ENCODE results near the gene UNC13D. TPM values are rescaled to one million over a fixed set of nuclear protein-coding genes. Genes with fewer than 3 reads are reported as not detected.

The UNC13D gene
- total and polyA plus RNA-seq, 9 of the 15 experiments (the other 6 are each of a cell fraction or from before 2014, with no cell fraction given) = 0.86 to 244 (median 69.2) TPM

- TF ChIP-seq VEZF1 (CRISPR knock-in tag; IDR thresholded peaks at IDR 0.05) = peak; percentile 76
- TF ChIP-seq ARNT (IDR thresholded peaks at IDR 0.05) = 0 out of 4 replicates have a peak, but pooled peaks of 1 of the 2 experiments have one; percentile 16
- peak; percentile 34; the same call in 1 of the 2 replicates for TF ChIP-seq MTA1 (IDR thresholded peaks at IDR 0.05; ENCODE audit: borderline replicate concordance)
- no peak for TF ChIP-seq ILK (tag; IDR thresholded peaks at IDR 0.05; ENCODE audit: borderline replicate concordance, low read depth)
- TF ChIP-seq MLX (CRISPR knock-in tag; conservative IDR thresholded peaks at IDR 0.05) = 0 out of 4 replicates have a peak, but pooled peaks of 1 of the 2 experiments have one; percentile 79
- no peak for TF ChIP-seq HSF4 (CRISPR knock-in tag; IDR thresholded peaks at IDR 0.05; ENCODE audit: borderline replicate concordance)
- peak; percentile 91 for TF ChIP-seq POLR2AphosphoS2 (IDR thresholded peaks at IDR 0.05; ENCODE audit: low read length)
- peak; percentile 65 for TF ChIP-seq CEBPG (CRISPR knock-in tag; IDR thresholded peaks at IDR 0.05)
- TF ChIP-seq CEBPG (tag; conservative IDR thresholded peaks at IDR 0.05 in 1 of 2, IDR thresholded peaks at IDR 0.05 in 1 of 2) = peak in 1 of 2 experiments; percentile 71; a peak in 3 of 4 replicates
- no peak for TF ChIP-seq PHB2 (IDR thresholded peaks at IDR 0.05; ENCODE audit: low read depth)
- TF ChIP-seq ZNF316 (IDR thresholded peaks at IDR 0.05) = no peak
- TF ChIP-seq HIVEP1 (CRISPR knock-in tag; IDR thresholded peaks at IDR 0.05) = no peak; the same call in 1 of the 2 replicates
- no peak for TF ChIP-seq PTTG1 (tag; IDR thresholded peaks at IDR 0.05; ENCODE audit: low read depth)
- no peak for TF ChIP-seq YBX1 (IDR thresholded peaks at IDR 0.05)
- no peak for TF ChIP-seq ZNF76 (CRISPR knock-in tag; IDR thresholded peaks at IDR 0.05; ENCODE audit: borderline replicate concordance)
- no peak for TF ChIP-seq ZKSCAN8 (CRISPR knock-in tag; IDR thresholded peaks at IDR 0.05)
- no peak for TF ChIP-seq FOXO4 (CRISPR knock-in tag; IDR thresholded peaks at IDR 0.05)
- TF ChIP-seq ZNF699 (CRISPR knock-in tag; IDR thresholded peaks at IDR 0.05; ENCODE audit: insufficient replicate concordance) = no peak
- peak; percentile 58; the same call in 1 of the 2 replicates for TF ChIP-seq JUN (IDR thresholded peaks at IDR 0.05; ENCODE audit: borderline replicate concordance, low read depth, low read length)
- TF ChIP-seq JUN (CRISPR knock-in tag; IDR thresholded peaks at IDR 0.05; ENCODE audit: borderline replicate concordance) = peak; percentile 95
- no peak for TF ChIP-seq ZNF696 (CRISPR knock-in tag; conservative IDR thresholded peaks at IDR 0.05)
- no peak for TF ChIP-seq STAT5A (IDR thresholded peaks at IDR 0.05; ENCODE audit: borderline replicate concordance, low read length)
- peak; percentile 48; the same call in 1 of the 2 replicates for TF ChIP-seq E2F3 (CRISPR knock-in tag; IDR thresholded peaks at IDR 0.05)
- TF ChIP-seq ZBTB12 (CRISPR knock-in tag; IDR thresholded peaks at IDR 0.05) = no peak; the same call in 1 of the 2 replicates
These were observed 11.3 kb upstream of the UNC13D start, which contains the start of gene WBP2 (continued) for GRCh38 chr17:75855310-75856061.
